GM21390 (cell line): Measurements from ENCODE around the gene PPP1R9B.

ENCODE experiments used
- ATAC-seq: cut with Tn5 transposase; IDR thresholded peaks from one replicate; pipeline ENCODE4 v1.9.1; 2021; ENCODE audit not compliant: unreplicated experiment

The PPP1R9B gene

GRCh38 chr17:50174444-50174843 lies 24.0 kb upstream of the PPP1R9B start:
- no peak for ATAC-seq

GRCh38 chr17:50173335-50173941 lies 23.0 kb upstream of the PPP1R9B start:
- ATAC-seq = no peak

- ATAC-seq = no peak
These were observed 22.5 kb upstream of the PPP1R9B start for GRCh38 chr17:50172936-50173334.

- ATAC-seq = no peak
These were observed 21.7 kb upstream of the PPP1R9B start for GRCh38 chr17:50172130-50172529.

- no peak for ATAC-seq
These were observed 21.0 kb upstream of the PPP1R9B start for GRCh38 chr17:50171371-50172071.

- peak; percentile 79 for ATAC-seq
These were observed 20.3 kb upstream of the PPP1R9B start for GRCh38 chr17:50170662-50171370.

- ATAC-seq = no peak
These were observed 19.5 kb upstream of the PPP1R9B start for GRCh38 chr17:50169881-50170459.

- no peak for ATAC-seq
These were observed 18.8 kb upstream of the PPP1R9B start for GRCh38 chr17:50169121-50169764.

GRCh38 chr17:50168319-50168718 lies 17.8 kb upstream of the PPP1R9B start:
- no peak for ATAC-seq

GRCh38 chr17:50167371-50167770 lies 16.9 kb upstream of the PPP1R9B start:
- no peak for ATAC-seq

- ATAC-seq = no peak
These were observed 16.2 kb upstream of the PPP1R9B start for GRCh38 chr17:50166518-50167181.

- no peak for ATAC-seq
These were observed 15.5 kb upstream of the PPP1R9B start, which contains the start of gene SGCA for GRCh38 chr17:50165867-50166517. Gene SGCA (plus strand): TSS chr17:50166005. CDS start chr17:50166041, 36 bp downstream.

- no peak for ATAC-seq
These were observed 15.0 kb upstream of the PPP1R9B start for GRCh38 chr17:50165466-50165865.

- no peak for ATAC-seq
These were observed 14.6 kb upstream of the PPP1R9B start for GRCh38 chr17:50165066-50165465.

GRCh38 chr17:50164697-50164988 lies 14.2 kb upstream of the PPP1R9B start:
- no peak for ATAC-seq

- no peak for ATAC-seq
These were observed 13.6 kb upstream of the PPP1R9B start for GRCh38 chr17:50163843-50164696.

- no peak for ATAC-seq
These were observed 12.2 kb upstream of the PPP1R9B start for GRCh38 chr17:50162466-50163254.

GRCh38 chr17:50161911-50162288 lies 11.4 kb upstream of the PPP1R9B start:
- no peak for ATAC-seq
